Ishikawa (cell line): ENCODE data around the gene HRC.

Experiments
- EGR1 ChIP-seq: IDR thresholded peaks from 2 replicates; pipeline ENCODE4 v1.6.1; 2012
- EP300 ChIP-seq: IDR thresholded peaks from 2 replicates; pipeline ENCODE4 v1.6.1; 2012; ENCODE audit warnings: borderline replicate concordance
- FOXM1 ChIP-seq: IDR thresholded peaks from 2 replicates; pipeline ENCODE4 v1.6.1; 2012; ENCODE audit warnings: low read depth, borderline replicate concordance
- TAF1 ChIP-seq: IDR thresholded peaks from 2 replicates; pipeline ENCODE4 v1.6.1; 2012; ENCODE audit warnings: low read depth, mild to moderate bottlenecking
- USF1 ChIP-seq: IDR thresholded peaks from 2 replicates; pipeline ENCODE4 v1.6.1; 2012
- YY1 ChIP-seq: IDR thresholded peaks from 2 replicates; pipeline ENCODE4 v1.6.1; 2012; ENCODE audit warnings: low read depth
- TF ChIP-seq, protein P1 (sequence below): IDR thresholded peaks from 2 replicates; pipeline ENCODE4 v1.6.1; 2012

DNA sequence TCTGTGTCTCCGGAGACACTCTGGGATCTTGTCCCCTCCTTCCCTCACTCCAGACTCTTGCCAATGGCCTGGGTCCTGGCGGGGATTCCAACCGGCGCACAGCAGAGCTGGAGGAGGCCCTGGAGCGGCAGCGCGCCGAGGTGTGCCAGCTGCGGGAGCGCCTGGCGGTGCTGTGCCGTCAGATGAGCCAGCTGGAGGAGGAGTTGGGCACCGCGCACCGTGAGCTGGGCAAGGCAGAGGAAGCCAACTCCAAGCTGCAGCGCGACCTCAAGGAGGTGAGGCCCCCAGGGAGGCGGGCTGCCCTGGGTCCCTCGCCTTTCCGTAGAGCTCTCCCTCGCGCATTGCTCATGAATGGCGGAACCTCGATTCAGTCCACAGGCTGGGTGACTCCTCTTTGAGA, 24.9 kb downstream of the HRC start:
- TF ChIP-seq FOXM1 (no peak), YY1 (no peak), TAF1 (no peak), EGR1 (no peak), EP300 (no peak), USF1 (no peak)
- TF ChIP-seq, protein P1, sequence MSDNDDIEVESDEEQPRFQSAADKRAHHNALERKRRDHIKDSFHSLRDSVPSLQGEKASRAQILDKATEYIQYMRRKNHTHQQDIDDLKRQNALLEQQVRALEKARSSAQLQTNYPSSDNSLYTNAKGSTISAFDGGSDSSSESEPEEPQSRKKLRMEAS: no peak
